Stimulated activated CD4-positive, alpha-beta T cell treated with anti-CD3 and anti-CD28 coated beads, Interleukin-15, amount 100 ng/mL, for 1 hour (primary cell): ENCODE data around the gene DDHD1.
"Not testable (repeated sequence)": the region's sequence is repeated elsewhere in the genome, so short reads cannot be mapped to it uniquely, and the experiment has no call there.

Experiments used
- DNase-seq, 2 donors: peaks; one replicate each; pipeline ENCODE4 v3.0.0-alpha.2; 2020; ENCODE audit warnings: low read depth in 1 of 2, low spot score in 1 of 2

DDHD1 gene

GRCh38 chr14:53152887-53153701, at the start of gene DDHD1:
Gene DDHD1, minus strand, starts transcription at chr14:53153323. Its CDS starts 225 bp downstream, at chr14:53153098.
- peak; percentile 79 to 83 for DNase-seq

- no peak for DNase-seq
Measured at GRCh38 chr14:53195949-53196348, 42.8 kb upstream of the DDHD1 start.

- DNase-seq, result no peak
Measured at GRCh38 chr14:53193193-53193592, 40.1 kb upstream of the DDHD1 start.

GRCh38 chr14:53192052-53192760, 39.1 kb upstream of the DDHD1 start:
- no peak for DNase-seq

- peak in 1 of 2 donors; percentile 48 for DNase-seq
Measured at GRCh38 chr14:53190938-53191337, 37.8 kb upstream of the DDHD1 start.

GRCh38 chr14:53187921-53188463, 34.9 kb upstream of the DDHD1 start:
- no peak for DNase-seq

GRCh38 chr14:53186532-53186931, 33.4 kb upstream of the DDHD1 start:
- no peak for DNase-seq

- DNase-seq, result no peak
Measured at GRCh38 chr14:53183611-53184010, 30.5 kb upstream of the DDHD1 start.

GRCh38 chr14:53183056-53183455, 29.9 kb upstream of the DDHD1 start:
- DNase-seq, result no peak

GRCh38 chr14:53181463-53182081, 28.4 kb upstream of the DDHD1 start:
- not testable (repeated sequence) for DNase-seq

GRCh38 chr14:53180272-53181221, 27.4 kb upstream of the DDHD1 start:
- DNase-seq, result no peak

- not testable (repeated sequence) for DNase-seq
Measured at GRCh38 chr14:53179486-53180005, 26.4 kb upstream of the DDHD1 start.

- no peak for DNase-seq
Measured at GRCh38 chr14:53175375-53175774, 22.3 kb upstream of the DDHD1 start.

GRCh38 chr14:53174918-53175317, 21.8 kb upstream of the DDHD1 start:
- DNase-seq, result no peak

- no peak for DNase-seq
Measured at GRCh38 chr14:53168786-53169185, 15.7 kb upstream of the DDHD1 start.

- no peak for DNase-seq
Measured at GRCh38 chr14:53167602-53168328, 14.6 kb upstream of the DDHD1 start.

- DNase-seq, result no peak
Measured at GRCh38 chr14:53161758-53162435, 8.8 kb upstream of the DDHD1 start.

- DNase-seq, result no peak
Measured at GRCh38 chr14:53156238-53156637, 3.1 kb upstream of the DDHD1 start.

GRCh38 chr14:53153702-53154112, 584 bp upstream of the DDHD1 start:
- no peak for DNase-seq
